CD8-positive, alpha-beta memory T cell (primary cell): ENCODE data around the gene PTPN4. TPM values are rescaled to one million over a fixed set of nuclear protein-coding genes. Genes with fewer than 3 reads are reported as not detected.
A peak's percentile ranks its signal among the peaks of the same experiment; 100 is the strongest.

Experiments
- CTCF ChIA-PET: fragments of 350-600 bp; sonication (Branson Sonifier 250); formaldehyde crosslinking; loops from one replicate; lab custom pipeline; 2021; ENCODE audit warnings: antibody characterized with exemption; lab: Charles Lee
- POLR2A ChIA-PET: fragments of 350-600 bp; sonication (Branson Sonifier 250); formaldehyde crosslinking; loops from one replicate; lab custom pipeline; 2021; ENCODE audit warnings: antibody characterized with exemption; lab: Charles Lee
- DNase-seq, 5 donors: peaks; one replicate each; pipeline versions ENCODE4 v3.0.0 to v3.0.0-alpha.2; 2020 to 2022; ENCODE audit warnings: mixed read lengths in 1 of 5
- H3K27ac ChIP-seq: one replicate; pipeline ENCODE4 v1.7.0; 2013; ENCODE audit warnings: low read depth, mild to moderate bottlenecking, low read length, moderate library complexity
- H3K27me3 ChIP-seq: 2 replicates; pipeline ENCODE4 v1.7.0; 2013; ENCODE audit warnings: low read length, mild to moderate bottlenecking; ENCODE audit not compliant: insufficient read depth, poor library complexity, severe bottlenecking
- H3K36me3 ChIP-seq: 2 replicates; pipeline ENCODE4 v1.7.0; 2013; ENCODE audit warnings: mild to moderate bottlenecking, low read length, moderate library complexity; ENCODE audit not compliant: insufficient read depth
- H3K4me1 ChIP-seq: 2 replicates; pipeline ENCODE4 v1.7.0; 2013; ENCODE audit warnings: mild to moderate bottlenecking, low read length, moderate library complexity; ENCODE audit not compliant: insufficient read depth
- H3K4me3 ChIP-seq: 2 replicates; pipeline ENCODE4 v1.7.0; 2013; ENCODE audit warnings: mild to moderate bottlenecking, low read length
- H3K9me3 ChIP-seq: 2 replicates; pipeline ENCODE4 v1.7.0; 2013; ENCODE audit warnings: mild to moderate bottlenecking, low read length
- H3K27ac Mint-ChIP-seq, 8 donors: one replicate each; pipeline ENCODE4 v1.8.0; 2020 to 2021; ENCODE audit warnings: mixed read lengths in 8 of 8, mild to moderate bottlenecking in 6 of 8, inconsistent platforms in 3 of 8, moderate library complexity in 3 of 8
- H3K27me3 Mint-ChIP-seq, 2 donors: one replicate each; pipeline ENCODE4 v1.8.0; 2020 to 2021; ENCODE audit warnings: mixed read lengths in 2 of 2, mild to moderate bottlenecking in 1 of 2, moderate library complexity in 1 of 2
- H3K36me3 Mint-ChIP-seq, 3 donors: one replicate each; pipeline ENCODE4 v1.8.0; 2020 to 2021; ENCODE audit warnings: mixed read lengths in 3 of 3, inconsistent platforms in 1 of 3, mild to moderate bottlenecking in 1 of 3
- H3K4me1 Mint-ChIP-seq, 3 donors: one replicate each; pipeline ENCODE4 v1.8.0; 2020 to 2021; ENCODE audit warnings: mixed read lengths in 3 of 3, inconsistent platforms in 1 of 3, mild to moderate bottlenecking in 1 of 3
- H3K4me3 Mint-ChIP-seq, 7 donors: one replicate each; pipeline ENCODE4 v1.8.0; 2020 to 2021; ENCODE audit warnings: mixed read lengths in 7 of 7, mild to moderate bottlenecking in 6 of 7, moderate library complexity in 4 of 7, inconsistent platforms in 2 of 7
- H3K9me3 Mint-ChIP-seq, 5 donors: one replicate each; pipeline ENCODE4 v1.8.0; 2020 to 2022; ENCODE audit warnings: mixed read lengths in 5 of 5, mild to moderate bottlenecking in 3 of 5, moderate library complexity in 2 of 5, inconsistent platforms in 1 of 5
- polyA plus RNA-seq: library from polyadenylated mRNA; unstranded; fragments of 300-500 nt; fragmentation: Illumina TruSeq; gene quantifications from one replicate; pipeline ENCODE4 v1.2.3, GENCODE V29; 2021
- total RNA-seq, 2 experiments: library from RNA; stranded (reverse); gene quantifications; one replicate each; pipeline ENCODE4 v1.2.3, GENCODE V29; 2021

The PTPN4 gene
- total and polyA plus RNA-seq, 3 experiments from 2014 or later: 29.0 to 161 (median 34.2) TPM

DNA sequence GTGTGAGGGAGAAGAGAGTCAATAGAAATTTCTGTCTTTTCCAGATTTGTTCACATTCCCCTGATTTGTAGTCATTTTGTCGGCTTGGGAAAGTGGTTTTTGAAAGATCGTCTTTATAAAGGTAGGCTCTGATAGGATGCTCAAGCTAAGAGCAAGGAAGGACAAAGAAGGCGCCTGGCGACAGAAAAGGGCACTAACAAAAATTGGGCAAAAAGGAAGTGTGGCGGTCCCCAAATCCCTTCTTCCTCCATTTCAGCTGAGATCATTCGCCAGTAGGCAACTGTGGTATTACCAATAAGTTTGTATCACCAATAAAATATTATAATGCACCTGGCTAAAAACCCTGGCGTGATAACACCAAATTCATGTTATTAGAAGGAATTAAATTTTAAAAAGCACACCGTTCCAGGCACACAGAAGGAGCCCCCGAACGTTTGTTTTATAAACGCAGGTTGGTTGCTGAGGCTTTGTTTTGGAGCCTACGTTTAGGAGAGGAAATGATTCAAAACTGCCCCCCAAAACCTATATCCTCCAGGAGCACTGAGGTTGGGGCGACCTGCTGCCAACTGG lies 756 bp upstream of the PTPN4 start:
- ChIA-PET CTCF (interaction anchor here (0.7 to 2.7 kb wide), 4 partner anchors 8 to 419 kb away, joined by 3 to 10 read pairs (median 8); no protein-coding TSS in a partner anchor), POLR2A (interaction anchor here (1.0 to 2.4 kb wide), 9 partner anchors 10 to 494 kb away, joined by 3 to 15 read pairs (median 5); partner anchors contain the start of genes RALB and TMEM177)
- Mint-ChIP-seq H3K27me3 (peaks cover 0 to 1% of the 10 kb centered on the region in 2 donors), H3K4me1 (peaks cover 34 to 56% (median 46%) of the 10 kb centered on the region in 3 donors), H3K27ac (peak overlapping the region; percentile 71 to 96 (median 88)), H3K4me3 (peak overlapping the region; percentile 91 to 99 (median 96)), H3K9me3 (no peaks in the 10 kb centered on the region), H3K36me3 (peaks cover 0 to 6% (median 0%) of the 10 kb centered on the region in 3 donors)
- Histone ChIP-seq H3K4me1 (peaks cover 36% of the 10 kb centered on the region), H3K27ac (peak overlapping the region; percentile 64), H3K36me3 (no peaks in the 10 kb centered on the region), H3K9me3 (no peaks in the 10 kb centered on the region), H3K4me3 (peak overlapping the region; percentile 61), H3K27me3 (no peaks in the 10 kb centered on the region)
- no peak for DNase-seq

DNA sequence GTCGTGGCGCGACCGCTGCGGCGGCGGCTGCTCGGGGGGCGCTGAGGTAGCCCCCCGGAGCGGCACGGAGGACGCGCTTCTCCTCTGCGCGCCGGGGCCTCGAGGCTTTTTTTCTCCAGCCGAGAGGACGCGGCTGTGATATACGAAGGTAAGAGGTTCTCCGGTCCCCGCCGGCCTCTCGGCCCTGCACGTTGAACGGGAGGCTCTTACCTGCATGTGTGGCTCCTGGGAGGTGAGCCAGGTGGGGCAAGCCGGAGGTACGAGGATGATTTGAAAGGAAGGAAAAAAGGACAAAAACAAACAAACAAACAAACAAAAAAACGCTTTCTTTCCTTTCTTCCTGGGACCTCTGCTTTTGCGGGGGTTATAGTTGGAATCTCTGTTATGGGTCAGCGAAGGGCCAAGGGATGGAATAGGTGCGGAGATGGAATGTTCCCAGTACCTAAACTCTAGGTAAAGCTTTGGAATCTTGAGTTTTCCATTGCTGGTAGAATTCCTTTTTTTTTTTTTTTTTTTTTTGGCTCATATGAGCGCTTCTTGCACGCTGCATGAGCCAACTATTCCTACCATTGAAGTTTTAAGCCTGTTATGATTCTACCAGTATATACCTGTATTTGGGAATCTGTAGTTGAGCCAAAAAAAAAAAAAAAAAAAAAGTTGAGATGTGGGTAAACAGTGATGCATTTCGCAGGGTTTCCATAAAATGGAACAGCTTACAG lies 674 bp downstream of the PTPN4 start:
- Mint-ChIP-seq H3K9me3 (no peaks in the 10 kb centered on the region), H3K4me1 (peaks cover 46 to 70% (median 59%) of the 10 kb centered on the region in 3 donors), H3K36me3 (peaks cover 0 to 6% (median 0%) of the 10 kb centered on the region in 3 donors), H3K4me3 (peak overlapping the region; percentile 79 to 94 (median 91)), H3K27ac (peak overlapping the region; percentile 48 to 92 (median 80)), H3K27me3 (no peaks in the 10 kb centered on the region)
- POLR2A ChIA-PET: interaction anchor here (0.6 to 2.4 kb wide), 12 partner anchors 8 to 496 kb away, joined by 3 to 15 read pairs (median 5); partner anchors contain the start of genes RALB and TMEM177
- CTCF ChIA-PET: interaction anchor here (0.6 to 2.7 kb wide), 5 partner anchors 63 to 1946 kb away, joined by 3 to 10 read pairs (median 6); partner anchors contain the start of gene DDX18
- Histone ChIP-seq H3K9me3 (no peaks in the 10 kb centered on the region), H3K36me3 (no peaks in the 10 kb centered on the region), H3K27me3 (no peaks in the 10 kb centered on the region), H3K27ac (peak overlapping the region; percentile 88), H3K4me1 (peaks cover 46% of the 10 kb centered on the region), H3K4me3 (peak overlapping the region; percentile 86)
- DNase-seq: no peak

DNA sequence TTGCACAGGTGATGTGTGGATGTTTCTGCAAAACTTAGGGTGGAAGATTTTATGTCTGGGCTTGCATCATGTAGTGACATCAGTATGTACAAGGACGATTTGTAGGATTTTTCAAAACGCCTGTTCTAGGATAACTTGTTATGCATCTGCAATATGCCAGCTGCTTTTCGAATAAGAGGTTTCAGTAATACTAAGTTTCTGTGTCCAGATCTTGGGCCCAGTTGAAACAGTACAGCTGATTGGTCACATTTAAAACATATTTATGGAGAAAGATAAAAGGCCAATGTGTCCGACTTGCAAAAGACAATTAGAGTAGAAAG lies 1.2 kb downstream of the PTPN4 start:
- H3K27me3 ChIP-seq: no peaks in the 10 kb centered on the region
- ChIA-PET POLR2A (interaction anchor here (0.7 to 2.4 kb wide), 3 partner anchors 8 to 169 kb away, joined by 3 to 9 read pairs (median 7); no protein-coding TSS in a partner anchor), CTCF (interaction anchor here (0.6 to 2.7 kb wide), 3 partner anchors 191 to 1946 kb away, joined by 3 to 10 read pairs (median 6); partner anchors contain the start of gene DDX18)
- H3K9me3 ChIP-seq: no peaks in the 10 kb centered on the region
- H3K4me3 Mint-ChIP-seq: peak overlapping the region; percentile 79 to 94 (median 91)
- H3K9me3 Mint-ChIP-seq: no peaks in the 10 kb centered on the region
- peak in 1 of 5 donors; percentile 15 for DNase-seq
- no peaks in the 10 kb centered on the region for H3K36me3 ChIP-seq
- peaks cover 0 to 6% (median 2%) of the 10 kb centered on the region in 3 donors for H3K36me3 Mint-ChIP-seq
- H3K27me3 Mint-ChIP-seq: no peaks in the 10 kb centered on the region
- peaks cover 51% of the 10 kb centered on the region for H3K4me1 ChIP-seq
- H3K27ac Mint-ChIP-seq: peak overlapping the region; percentile 0 to 92 (median 67)
- peak overlapping the region; percentile 88 for H3K27ac ChIP-seq
- peaks cover 51 to 75% (median 64%) of the 10 kb centered on the region in 3 donors for H3K4me1 Mint-ChIP-seq
- peak overlapping the region; percentile 86 for H3K4me3 ChIP-seq

DNA sequence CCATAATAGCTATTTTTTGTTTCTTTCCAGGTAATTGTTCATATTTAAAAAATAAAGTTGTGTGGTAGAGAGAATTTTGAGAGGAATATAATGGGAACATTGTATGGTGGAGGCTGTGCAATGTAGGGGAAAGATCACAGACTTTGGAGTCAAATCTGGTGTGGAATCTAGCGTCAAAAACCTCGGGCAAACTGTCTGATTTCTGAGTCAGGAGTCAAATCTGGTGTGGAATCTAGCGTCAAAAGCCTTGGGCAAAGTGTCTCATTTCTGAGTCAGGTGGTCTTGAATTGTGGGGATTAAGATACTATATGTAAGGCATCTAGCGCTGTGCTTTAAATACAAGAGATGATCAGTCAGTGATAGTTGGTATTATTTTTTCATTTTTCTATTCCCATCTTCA lies 5.1 kb downstream of the PTPN4 start:
- Mint-ChIP-seq H3K9me3 (no peaks in the 10 kb centered on the region), H3K4me3 (peak overlapping the region in 4 of 7 donors; percentile 7 to 59 (median 27)), H3K27me3 (no peaks in the 10 kb centered on the region), H3K27ac (no peak overlapping the region), H3K4me1 (peaks cover 48 to 64% (median 58%) of the 10 kb centered on the region in 3 donors), H3K36me3 (peaks cover 0 to 4% (median 2%) of the 10 kb centered on the region in 3 donors)
- Histone ChIP-seq H3K4me3 (no peak overlapping the region), H3K4me1 (peaks cover 64% of the 10 kb centered on the region), H3K9me3 (no peaks in the 10 kb centered on the region), H3K27ac (no peak overlapping the region), H3K27me3 (no peaks in the 10 kb centered on the region), H3K36me3 (no peaks in the 10 kb centered on the region)
- POLR2A ChIA-PET: no interaction called here
- DNase-seq: no peak
- CTCF ChIA-PET: interaction anchor here (1.2 kb wide), 1 partner anchor 410 kb away, joined by 3 read pairs; no protein-coding TSS in a partner anchor

DNA sequence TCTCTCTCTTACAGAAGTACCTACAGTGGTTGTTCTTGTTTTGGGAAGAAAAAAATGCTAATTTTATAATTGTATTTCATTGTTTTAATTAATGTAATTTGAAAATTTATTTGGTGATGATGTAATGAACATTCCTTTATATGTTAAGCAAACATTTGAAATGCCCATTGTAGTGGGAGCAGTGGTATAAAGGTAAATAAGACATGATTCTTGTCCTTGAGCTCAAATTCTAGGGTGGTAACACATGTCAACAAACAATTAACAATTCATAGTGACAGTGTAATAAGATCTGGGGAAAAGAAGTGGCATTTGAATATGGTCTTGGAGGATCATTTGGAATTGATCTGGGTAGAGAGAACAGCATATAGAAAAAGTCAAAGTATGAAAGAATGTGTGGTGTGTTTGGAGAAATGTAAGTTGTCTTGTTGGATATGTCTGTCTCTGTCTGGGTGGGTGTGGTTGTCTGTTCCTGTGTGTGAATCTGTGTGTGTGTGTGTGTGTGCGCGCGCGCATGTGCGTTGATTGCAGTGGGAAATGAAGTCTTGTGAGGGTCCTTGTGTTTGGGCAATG lies 5.8 kb downstream of the PTPN4 start:
- H3K27me3 ChIP-seq: no peaks in the 10 kb centered on the region
- H3K27me3 Mint-ChIP-seq: no peaks in the 10 kb centered on the region
- H3K27ac ChIP-seq: no peak overlapping the region
- no peak for DNase-seq
- peaks cover 0 to 2% (median 1%) of the 10 kb centered on the region in 3 donors for H3K36me3 Mint-ChIP-seq
- H3K4me3 ChIP-seq: no peak overlapping the region
- H3K36me3 ChIP-seq: no peaks in the 10 kb centered on the region
- H3K4me3 Mint-ChIP-seq: peak overlapping the region in 2 of 7 donors; percentile 26 to 44
- no peaks in the 10 kb centered on the region for H3K9me3 ChIP-seq
- peaks cover 66% of the 10 kb centered on the region for H3K4me1 ChIP-seq
- H3K9me3 Mint-ChIP-seq: no peaks in the 10 kb centered on the region
- H3K27ac Mint-ChIP-seq: peak overlapping the region in 3 of 8 donors; percentile 0 to 37 (median 4)
- ChIA-PET POLR2A (no interaction called here), CTCF (interaction anchor here (1.1 kb wide), 1 partner anchor 58 kb away, joined by 3 read pairs; no protein-coding TSS in a partner anchor)
- H3K4me1 Mint-ChIP-seq: peaks cover 48 to 61% (median 58%) of the 10 kb centered on the region in 3 donors

DNA sequence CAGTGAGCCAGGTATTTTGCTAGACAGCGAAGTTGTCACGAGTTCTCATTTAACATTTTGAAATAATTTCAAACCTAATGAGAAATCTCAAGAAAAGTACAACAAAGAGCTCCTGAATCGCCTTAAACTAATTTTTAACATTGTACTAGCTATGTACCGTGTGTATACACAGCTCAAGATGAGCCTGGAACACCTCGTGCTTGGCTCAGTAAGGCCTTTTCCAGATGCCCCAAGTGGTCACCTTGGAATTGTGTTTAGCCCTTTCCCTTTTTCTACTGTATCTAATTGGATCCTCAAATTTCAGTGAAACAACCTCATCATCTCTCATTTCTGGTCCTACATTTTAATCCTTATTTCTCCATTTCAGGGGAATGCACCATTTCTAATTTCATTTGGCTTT lies 7.2 kb downstream of the PTPN4 start:
- no peak overlapping the region for H3K27ac Mint-ChIP-seq
- Histone ChIP-seq H3K4me3 (no peak overlapping the region), H3K36me3 (no peaks in the 10 kb centered on the region), H3K27me3 (no peaks in the 10 kb centered on the region), H3K9me3 (no peaks in the 10 kb centered on the region), H3K27ac (no peak overlapping the region), H3K4me1 (peaks cover 70% of the 10 kb centered on the region)
- DNase-seq: no peak
- H3K27me3 Mint-ChIP-seq: no peaks in the 10 kb centered on the region
- ChIA-PET POLR2A (no interaction called here), CTCF (no interaction called here)
- no peaks in the 10 kb centered on the region for H3K9me3 Mint-ChIP-seq
- H3K4me3 Mint-ChIP-seq: no peak overlapping the region
- H3K4me1 Mint-ChIP-seq: peaks cover 52 to 60% (median 59%) of the 10 kb centered on the region in 3 donors
- H3K36me3 Mint-ChIP-seq: peaks cover 0 to 4% (median 0%) of the 10 kb centered on the region in 3 donors

DNA sequence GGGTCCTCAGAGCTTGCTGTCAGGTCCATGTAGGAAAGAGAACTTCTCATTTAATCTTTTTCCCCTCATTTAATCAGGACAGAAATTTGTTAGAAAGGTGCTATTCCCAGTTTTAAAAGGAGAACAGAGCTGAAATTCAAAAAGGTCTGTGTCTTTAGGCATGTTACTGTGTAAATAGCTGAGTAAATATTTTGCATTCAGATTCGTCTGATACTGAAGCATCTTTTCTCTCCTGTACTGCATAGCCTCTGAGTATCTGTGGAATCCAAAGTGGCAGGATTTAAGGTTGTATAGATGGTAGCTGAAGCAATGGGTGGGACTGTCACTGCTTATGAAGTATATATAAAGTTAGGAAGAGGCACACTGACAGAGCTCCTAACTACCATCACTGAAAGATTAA lies 9.0 kb downstream of the PTPN4 start:
- H3K9me3 Mint-ChIP-seq: no peaks in the 10 kb centered on the region
- peaks cover 41 to 51% (median 49%) of the 10 kb centered on the region in 3 donors for H3K4me1 Mint-ChIP-seq
- H3K27ac ChIP-seq: no peak overlapping the region
- H3K36me3 Mint-ChIP-seq: peaks cover 0 to 4% (median 0%) of the 10 kb centered on the region in 3 donors
- no peak for DNase-seq
- ChIA-PET POLR2A (interaction anchor here (1.0 to 1.3 kb wide), 2 partner anchors 8 to 9 kb away, joined by 3 to 6 read pairs; partner anchors contain the start of gene PTPN4), CTCF (interaction anchor here (0.6 to 1.1 kb wide), 3 partner anchors 12 to 161 kb away, joined by 3 read pairs; no protein-coding TSS in a partner anchor)
- no peak overlapping the region for H3K4me3 ChIP-seq
- no peak overlapping the region for H3K27ac Mint-ChIP-seq
- no peaks in the 10 kb centered on the region for H3K27me3 Mint-ChIP-seq
- no peaks in the 10 kb centered on the region for H3K27me3 ChIP-seq
- no peaks in the 10 kb centered on the region for H3K36me3 ChIP-seq
- H3K4me3 Mint-ChIP-seq: no peak overlapping the region
- no peaks in the 10 kb centered on the region for H3K9me3 ChIP-seq
- H3K4me1 ChIP-seq: peaks cover 67% of the 10 kb centered on the region
